Measurements from ENCODE around the gene PEX14.

PEX14 gene

DNA sequence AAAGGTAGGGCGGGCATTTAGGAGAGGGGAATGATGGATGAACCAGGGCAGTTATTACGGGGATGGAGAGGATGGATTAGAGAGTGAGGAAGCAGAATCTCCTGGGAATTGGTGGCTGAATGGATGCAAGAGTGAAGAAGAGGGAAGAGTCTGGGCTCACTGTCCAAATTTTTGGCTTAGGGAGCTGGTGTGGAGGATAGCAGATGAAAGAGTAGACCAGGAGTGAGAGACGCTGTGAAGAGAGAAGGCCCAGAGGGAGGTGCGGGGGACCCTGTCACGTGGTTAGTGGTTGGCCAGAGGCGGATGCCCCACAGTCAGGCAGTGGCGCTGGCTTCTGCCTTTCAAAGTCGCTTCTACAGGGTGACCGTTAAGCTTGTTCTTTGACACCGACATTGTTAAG is 78.4 kb downstream of the PEX14 start:
- no peak for DNase-seq

DNA sequence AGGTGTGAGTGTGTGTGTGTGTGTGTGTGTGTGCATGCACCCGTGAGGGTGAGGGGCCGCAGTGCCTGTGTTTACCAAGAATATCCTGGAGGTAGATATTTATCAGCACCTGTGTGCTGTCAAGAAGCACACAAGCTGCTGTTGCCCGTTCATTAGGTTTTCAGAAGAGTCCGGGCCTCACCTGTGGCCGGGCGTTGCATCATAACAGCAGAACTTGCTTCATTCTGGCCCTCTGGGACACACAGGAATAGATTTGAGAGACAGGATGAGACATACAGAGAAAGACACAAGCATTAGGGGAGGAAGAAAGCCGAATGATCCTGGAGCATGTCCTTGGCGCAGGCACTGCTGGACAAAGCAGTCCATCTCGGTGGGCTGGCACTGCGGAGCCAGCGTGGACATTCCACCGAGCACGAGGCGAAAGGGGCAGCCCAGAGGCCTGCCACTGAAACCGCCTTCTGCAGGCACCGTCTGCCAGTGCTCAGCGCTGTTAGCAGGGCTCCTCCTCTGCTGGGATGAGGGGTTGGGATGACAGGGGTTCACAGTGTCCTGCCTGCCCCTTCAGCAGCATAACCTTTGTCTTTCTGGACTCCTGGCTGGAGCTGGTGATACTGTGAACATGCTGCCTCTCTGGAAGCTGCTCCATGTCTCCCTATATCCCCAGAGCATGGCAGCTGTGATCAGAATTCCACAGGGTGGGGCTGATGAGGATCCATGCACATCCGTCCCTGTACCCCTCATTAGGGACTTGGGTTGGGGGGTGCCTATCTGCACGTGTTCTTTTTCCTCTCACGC is 81.1 kb downstream of the PEX14 start:
- DNase-seq = no peak

DNA sequence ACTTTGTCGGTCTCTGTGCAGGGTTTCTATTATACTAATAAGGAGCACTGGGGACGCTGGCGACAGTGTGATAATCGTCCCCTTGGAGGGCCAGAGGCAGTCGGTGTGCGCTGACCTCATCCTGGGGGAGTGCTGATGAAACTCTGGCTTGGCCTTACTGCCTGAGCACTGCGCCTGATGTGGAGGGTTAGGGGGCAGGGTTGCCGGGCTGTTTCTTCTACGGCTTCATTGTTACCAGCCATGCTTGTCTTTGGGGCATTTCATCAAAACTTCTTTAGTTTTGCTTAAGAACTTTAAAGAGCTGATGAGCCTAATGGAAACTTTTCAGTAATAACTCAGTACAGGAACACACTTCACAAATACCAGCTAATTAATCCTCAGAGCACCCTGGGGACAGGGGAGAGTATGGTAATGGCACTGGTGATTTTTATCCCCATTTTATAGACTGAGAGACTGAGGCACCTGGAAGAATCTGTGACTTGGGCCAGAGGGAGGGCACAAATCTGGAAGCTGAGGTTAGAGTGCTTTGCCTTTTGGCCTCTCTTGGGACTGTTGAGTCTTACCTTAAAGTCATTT is 81.8 kb downstream of the PEX14 start:
- no peak for DNase-seq

DNA sequence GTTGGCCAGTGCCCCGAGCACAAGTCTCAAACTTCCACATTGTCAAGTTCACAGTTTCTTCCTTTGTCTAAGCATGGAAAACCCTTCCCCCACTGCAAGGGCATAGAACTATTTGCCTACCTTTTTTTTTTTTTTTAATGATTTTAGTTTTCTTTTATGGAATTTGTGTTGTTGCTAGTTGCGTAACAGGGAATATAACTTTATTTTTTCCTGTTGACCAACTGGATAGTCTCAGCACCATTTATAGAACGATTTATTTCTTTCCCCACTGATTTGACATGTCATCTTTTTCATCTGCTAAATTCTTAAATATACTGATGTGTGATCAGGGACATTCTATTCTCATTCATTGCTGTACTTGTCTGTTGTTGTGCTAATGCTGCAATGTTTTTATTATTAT is 83.0 kb downstream of the PEX14 start:
- no peak for DNase-seq

DNA sequence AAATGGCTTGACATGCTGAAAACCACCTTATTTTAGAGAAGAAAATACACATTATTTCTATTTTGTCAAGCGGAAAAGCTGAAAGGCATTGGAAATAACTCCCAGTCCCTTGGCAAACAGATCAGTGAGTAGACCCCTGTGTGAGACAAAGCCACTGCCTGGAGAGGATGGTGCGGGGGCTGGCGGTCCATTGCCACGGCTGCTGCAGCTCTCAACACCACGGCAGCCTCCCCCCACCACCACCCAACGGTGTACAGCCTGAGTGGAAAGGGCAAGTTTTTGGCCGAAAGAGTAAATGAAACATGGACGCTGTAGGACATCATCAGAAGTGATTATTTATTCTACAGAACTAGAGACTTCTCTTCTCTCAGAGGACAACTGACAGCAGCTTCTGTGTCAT is 84.6 kb downstream of the PEX14 start:
- no peak for DNase-seq

DNA sequence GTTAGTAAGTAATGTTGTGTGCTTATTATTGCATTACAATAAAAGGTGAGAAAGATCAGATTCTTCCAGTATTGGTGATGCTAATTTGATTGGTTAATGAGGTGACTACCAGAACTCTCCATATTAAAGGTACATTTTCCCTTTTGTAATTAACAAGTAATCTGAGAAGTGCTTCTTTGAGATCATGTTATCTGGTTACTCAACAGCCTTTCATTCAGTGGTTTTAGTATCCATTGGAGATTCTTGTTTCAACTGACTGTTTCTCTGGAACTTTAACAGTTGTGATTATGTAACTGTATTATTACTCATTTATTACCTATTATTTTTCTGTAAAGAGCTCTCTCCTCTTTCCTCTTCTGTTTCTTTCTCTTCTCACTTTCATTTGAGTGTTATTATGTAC is 86.7 kb downstream of the PEX14 start:
- DNase-seq = no peak

DNA sequence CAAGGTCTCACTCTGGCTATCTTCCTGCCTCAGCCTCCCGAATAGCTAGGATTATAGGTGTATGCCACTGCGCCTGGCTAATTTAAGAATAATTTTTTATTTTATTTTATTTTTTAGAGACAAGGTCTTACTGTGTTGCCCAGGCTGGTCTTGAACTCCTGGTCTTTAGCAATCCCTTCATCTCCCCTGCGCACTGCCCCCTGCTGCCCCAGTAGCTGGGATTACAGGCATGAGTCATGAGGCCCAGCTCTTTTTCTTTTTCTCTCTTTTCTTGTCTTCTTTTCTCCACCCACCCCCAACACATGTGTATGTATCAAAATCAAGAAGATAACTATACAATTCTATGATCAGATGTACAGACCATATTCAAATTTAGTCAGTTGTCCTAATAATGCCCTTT is 87.2 kb downstream of the PEX14 start:
- DNase-seq = no peak

DNA sequence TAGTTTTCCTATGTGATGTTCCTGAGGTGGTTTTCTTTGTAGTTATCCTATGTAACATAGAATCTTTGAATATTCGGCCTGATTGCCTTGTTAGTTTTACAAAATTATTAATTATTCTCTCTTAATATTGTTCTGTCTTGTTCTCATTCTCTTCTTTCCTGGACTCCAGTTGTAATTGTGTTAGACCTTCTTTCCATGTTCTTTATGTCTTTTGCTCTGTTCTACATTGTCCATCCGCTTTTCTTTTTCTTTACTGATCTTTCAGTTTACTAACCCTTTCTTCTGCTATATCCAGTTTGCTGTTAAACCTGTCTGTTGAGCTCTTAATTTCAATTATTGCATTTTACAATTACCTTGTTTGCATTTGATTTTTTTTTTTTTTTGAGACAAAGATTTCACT is 89.3 kb downstream of the PEX14 start:
- DNase-seq = no peak

DNA sequence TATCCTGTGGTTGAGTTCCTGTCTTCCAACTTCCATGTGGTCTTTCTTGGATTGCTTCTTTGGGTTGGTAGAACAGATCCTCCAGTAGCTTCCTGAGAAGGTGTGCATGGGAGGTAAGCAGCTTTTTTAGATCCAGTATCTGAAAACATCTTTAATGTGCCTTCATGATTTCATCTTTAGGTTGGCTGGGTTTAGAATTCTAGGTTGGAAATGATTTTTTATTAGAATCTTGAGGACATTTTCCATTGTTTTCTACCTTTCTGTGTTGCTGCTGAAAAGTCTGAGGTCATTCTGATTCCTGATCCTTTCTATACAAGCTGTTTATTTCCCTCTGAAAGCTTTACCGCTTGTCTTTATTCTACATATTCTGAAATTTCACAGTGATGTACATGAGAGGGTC is 94.8 kb downstream of the PEX14 start:
- no peak for DNase-seq

DNA sequence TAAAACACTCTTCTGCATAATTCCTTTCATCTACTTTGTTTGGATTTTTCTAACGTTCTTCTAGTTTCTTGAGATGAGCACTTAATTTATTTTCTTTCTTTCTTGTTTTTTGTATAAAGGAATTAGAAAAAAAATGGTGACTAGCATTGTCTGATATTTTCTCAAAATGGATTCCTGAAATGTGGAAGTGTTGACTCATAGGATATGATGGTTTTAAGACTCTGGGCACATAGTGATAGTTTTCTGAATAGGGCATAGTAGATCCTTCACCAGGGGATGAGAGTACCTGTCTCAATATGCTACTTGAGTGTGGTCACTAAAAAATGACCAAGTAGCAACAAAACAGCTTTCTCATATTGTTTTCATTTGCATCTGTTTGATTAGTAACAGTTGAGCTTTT is 100.9 kb downstream of the PEX14 start:
- DNase-seq = no peak

DNA sequence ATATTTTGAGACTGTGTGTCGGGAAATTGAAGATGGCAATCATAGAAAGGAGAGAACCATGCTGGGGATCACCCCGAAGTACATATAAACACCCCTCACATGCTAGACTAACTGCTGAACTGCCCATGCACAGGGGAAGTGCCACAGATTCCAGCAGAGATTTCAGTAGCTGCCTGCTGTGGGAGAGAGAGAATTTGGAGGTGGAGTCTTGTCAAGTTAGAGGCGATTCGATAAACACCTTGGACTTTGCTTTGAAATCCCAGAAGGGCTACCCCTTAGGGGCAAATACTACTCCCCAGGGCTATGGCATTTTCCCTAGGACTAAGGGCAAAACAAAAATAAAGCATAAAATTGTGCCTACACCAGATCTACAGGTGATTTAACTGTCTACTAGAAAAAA is 103.3 kb downstream of the PEX14 start:
- no peak for DNase-seq

DNA sequence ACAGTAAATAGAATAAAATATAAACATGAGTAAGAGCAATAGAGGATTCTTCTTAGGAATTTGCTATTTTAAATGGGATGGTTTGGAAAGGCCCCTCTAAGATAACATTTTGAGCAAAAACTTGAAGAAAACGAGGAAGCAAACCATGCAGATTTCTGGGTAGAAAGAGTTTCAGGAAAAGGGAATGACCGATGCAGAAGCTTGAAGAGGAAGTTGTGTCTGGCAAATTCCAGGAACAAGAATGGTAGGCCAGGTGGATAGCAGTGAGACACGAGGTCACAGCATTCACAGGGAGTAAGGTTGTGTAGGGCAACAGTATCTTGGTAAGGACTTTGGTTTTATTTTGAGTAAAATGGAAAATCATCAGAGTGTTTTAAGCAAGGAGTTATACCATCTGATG is 108.9 kb downstream of the PEX14 start:
- DNase-seq = no peak

DNA sequence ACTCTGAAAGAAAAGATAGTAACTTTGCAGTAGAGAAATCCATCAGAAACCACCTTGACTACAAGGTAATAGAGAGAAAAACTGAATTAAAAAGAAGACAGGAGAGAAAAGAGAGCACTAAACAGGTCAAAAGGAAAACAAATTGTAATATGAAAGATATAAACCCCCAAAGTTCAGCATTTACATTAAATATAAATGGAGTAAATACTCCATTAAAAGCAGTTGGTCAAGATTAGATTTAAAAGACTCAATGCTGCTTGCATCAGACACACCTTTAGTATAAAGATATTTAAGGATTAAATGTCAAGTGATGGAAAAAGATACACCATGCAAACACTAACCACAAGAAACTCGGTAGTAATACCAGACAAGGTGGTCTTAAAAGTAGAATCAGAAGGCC is 110.5 kb downstream of the PEX14 start:
- no peak for DNase-seq

DNA sequence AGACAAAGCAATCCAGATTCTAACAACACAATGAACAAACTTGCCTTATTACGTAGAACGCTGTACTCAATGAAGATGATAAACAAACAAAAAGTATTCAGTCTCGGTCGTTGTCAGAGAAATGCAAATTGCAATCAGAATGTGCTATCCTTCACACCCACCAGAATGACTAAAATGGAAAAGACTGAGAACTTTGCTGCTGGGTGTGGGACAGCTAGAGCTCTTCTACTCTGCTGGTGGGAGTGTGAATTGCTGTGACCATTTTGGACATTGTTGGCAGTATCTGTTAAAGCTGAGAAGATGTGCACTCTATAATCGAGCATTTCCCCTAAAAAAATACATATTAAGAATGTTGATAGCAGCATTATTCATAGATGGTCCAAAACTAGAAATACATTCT is 111.4 kb downstream of the PEX14 start:
- no peak for DNase-seq

DNA sequence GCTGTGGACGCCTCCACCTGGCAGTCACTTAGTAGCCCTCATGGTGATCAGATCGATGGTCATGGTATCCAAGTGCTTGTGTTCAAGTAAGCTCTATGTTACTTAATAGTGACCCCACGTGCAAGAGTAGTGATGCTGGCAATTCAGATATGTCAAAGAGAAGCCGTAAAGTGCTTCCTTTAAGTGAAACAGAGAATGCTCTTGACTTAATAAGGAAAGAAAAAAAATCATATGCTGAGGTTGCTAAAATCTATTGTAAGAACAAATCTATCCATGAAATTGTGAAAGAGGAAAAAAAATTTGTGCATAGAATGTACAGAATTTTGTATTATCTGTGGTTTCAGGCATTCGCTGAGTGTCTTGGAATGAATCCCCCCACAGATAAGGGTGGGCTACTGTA is 113.9 kb downstream of the PEX14 start:
- no peak for DNase-seq

DNA sequence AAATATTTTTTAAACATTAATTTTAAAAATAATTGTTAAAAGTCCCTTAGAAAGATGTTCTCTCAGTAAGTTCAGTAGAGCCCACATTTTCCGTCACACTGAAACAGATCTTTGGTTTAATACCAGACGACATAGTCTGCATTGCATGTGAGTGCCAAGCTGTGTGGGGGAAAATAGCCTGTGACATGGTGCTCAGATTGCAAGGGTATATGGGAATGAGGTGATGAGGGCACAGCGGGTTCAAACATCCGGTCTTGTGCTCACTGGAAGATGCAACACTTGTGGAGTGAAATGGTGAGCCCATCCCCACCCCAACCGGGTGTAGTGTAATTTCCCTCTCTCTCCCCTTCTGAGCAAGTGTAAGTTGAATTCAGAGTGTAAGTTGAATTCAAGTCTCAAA is 114.3 kb downstream of the PEX14 start:
- DNase-seq = no peak

DNA sequence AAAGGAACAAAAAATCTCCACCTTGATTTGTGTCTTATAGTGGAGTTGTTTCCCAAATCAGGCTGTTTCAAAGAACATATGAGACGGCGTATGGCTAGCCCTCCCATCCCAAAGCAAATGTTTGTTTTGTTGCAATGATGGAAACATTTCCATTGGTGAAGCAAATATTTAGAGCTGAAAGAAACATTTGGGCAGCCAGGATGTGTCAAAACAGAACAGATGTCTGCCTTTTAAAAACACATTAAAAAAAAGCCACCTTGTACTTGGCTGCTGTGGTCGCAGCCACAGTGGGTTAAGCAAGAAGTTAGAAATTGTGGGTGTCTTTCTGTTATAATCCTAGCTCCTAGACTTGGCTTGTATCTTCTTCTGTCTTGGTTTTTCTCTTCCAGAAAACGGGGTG is 116.3 kb downstream of the PEX14 start:
- no peak for DNase-seq

DNA sequence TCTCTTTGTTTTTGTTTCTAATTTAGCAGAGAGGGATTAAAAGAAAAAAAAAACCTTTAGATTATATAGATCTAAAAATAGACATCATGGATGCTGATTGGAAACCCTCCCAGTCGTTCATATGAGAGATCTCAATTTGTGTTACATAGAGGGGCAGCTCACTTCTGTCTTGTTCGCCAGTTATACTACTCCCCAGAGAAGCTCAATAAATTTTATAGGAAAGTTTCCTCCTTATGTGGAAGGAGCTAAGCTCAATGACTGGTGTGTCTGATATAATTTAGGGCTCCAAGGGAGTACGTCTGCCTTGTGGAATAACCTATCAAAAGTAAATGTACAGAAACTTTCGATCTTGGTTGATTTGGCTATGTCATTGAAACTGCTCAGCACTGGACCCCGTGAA is 117.6 kb downstream of the PEX14 start:
- no peak for DNase-seq

DNA sequence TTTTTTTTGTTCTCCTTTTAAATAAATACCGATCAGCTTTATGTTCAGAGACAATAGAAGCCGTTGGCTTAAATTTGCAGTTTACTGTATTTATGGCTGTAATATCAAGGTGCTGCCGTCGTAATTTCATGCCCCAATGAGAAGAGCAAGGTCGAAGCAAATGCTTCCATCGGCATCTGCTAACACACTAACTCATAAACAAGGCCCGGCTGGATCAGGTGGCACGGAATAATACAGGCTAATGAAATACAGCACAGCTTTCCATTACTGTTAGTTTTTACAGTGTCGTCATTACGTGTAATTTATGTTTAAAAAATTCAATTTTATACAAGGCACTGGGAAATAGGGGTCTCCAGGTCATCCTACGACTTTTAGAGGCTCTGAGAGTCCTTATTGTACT is 119.0 kb downstream of the PEX14 start:
- no peak for DNase-seq

DNA sequence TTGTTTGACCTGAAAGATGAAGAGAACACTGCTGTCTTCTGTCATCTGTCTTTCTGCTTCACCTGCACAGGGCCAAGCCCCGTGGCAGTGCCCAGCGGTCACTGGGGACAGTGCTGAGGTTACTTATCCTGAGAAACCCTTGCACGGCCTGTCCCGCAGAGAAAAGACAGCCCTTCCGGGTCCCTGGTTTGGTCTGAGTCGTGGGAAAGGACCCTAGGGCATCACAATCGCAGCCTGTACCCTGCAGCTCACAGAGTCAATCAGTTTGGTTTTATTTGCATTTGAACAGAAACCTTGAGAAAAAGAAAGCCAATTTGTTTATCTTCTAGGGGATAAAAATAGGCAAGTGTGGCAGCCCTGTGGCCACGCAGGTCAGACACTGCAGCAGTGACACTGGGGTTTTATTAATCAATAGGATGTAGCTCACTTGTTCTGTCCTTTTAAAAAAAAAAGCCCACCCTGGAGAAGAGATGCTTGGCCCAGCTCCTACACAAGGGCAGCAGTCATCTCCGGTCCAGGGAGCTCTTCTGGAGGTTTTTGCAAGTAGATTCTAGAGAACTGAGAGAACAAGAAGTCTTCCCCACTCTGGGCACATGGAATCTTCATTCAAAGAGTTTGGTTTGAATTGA is 120.0 kb downstream of the PEX14 start:
- DNase-seq = no peak

DNA sequence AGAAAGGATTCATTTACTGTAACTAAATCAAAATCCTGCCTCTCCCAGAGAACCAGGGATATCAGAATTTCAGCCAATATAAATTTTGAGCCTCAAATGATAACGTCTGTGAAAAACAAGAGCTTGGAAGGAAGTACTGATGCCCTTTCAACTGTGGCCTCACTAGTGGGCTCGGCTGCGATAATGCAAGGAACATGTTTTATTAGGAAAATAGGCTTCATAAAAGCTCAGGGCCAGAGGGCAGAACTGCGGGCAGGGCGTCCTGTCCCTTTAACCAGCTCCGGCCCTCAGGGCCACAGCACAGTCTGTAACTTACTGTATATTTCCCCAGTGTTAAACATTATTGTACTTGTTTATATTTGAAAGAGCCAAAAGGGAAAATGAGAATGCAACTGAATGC is 122.0 kb downstream of the PEX14 start:
- no peak for DNase-seq

DNA sequence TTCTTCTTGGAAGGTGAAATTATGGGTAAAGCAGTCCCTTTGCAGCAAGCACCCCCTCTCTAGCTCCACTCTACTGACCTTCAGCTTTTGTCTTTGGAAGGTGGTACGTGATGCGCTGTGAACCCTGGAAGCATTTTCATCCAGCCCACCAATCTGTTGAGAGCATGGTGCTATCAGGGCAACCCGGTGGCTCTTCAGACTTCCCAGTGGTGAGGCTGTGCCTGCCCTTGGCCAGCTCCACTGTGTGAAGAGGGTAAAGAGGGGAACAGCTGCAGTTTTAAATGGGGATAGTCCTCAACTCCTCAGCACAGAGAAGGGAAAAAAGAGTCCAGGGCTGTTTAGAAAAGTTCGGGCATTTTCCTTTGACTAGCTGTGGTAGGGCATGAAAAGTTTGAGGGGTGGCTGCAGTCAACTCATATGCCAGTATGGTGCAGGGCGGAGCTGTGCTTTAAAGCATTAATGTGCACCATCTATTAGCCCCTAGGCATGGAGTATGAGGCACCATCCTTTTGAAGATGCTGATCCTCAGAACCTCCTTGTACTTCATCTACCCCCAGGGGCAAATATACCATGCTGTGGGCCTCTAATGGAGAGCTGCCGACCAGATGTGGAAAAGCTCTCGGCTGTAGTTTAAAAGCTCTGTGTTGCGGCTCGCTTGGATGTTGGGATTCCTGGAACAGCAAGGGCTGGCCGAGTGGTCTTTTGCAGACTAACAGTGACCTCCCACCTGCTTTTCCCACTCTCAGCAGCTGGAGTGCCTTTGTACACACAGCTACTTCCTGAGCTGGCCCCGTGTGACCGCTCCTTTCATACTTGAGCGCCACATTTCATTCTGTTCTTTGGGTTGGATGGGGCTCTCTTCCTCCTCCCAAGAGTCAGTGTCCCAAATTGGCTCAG is 123.0 kb downstream of the PEX14 start:
- no peak for DNase-seq

DNA sequence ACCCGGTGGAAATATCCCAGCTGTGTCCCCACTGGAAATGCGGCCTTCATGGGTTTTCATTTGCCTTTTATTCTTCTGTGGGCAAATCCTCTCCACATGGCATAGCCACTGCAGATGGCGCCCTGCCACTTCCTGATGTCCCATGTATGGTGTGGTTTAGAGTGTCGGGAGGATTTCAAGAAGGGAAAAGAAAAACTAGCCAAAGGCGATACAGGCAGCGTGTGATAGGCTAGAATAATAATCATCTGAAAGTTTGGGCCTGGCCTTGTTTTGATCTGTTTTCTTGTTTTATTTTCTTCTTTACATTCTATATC is 123.6 kb downstream of the PEX14 start:
- peak; percentile 2 for DNase-seq

Measured in NCI-H774 (cell line).